PFSK-1 (cell line): ENCODE measurements around the gene PPP4R2.

Experiments used
- FOXP2 ChIP-seq: optimal IDR thresholded peaks from 2 replicates; pipeline ENCODE3; 2011; ENCODE audit warnings: borderline replicate concordance, control low read depth, inconsistent platforms; ENCODE audit not compliant: insufficient read depth; ENCODE audit errors: extremely low read length, extremely low read depth
- POLR2AphosphoS5 ChIP-seq: IDR thresholded peaks from 2 replicates; pipeline ENCODE4 v1.6.1; 2012; ENCODE audit warnings: low read depth, mild to moderate bottlenecking, control low read depth, low read length, moderate library complexity
- SIN3A ChIP-seq: IDR thresholded peaks from 2 replicates; pipeline ENCODE4 v1.6.1; 2012; ENCODE audit warnings: mild to moderate bottlenecking, low read length, moderate library complexity, borderline replicate concordance; ENCODE audit not compliant: insufficient read depth
- TAF1 ChIP-seq: IDR thresholded peaks from 2 replicates; pipeline ENCODE4 v1.6.1; 2012; ENCODE audit warnings: low read length, control low read depth, borderline replicate concordance; ENCODE audit not compliant: insufficient read depth
- TF ChIP-seq, protein P1 (sequence below), 2 experiments: IDR thresholded peaks; 2 replicates each; pipeline versions ENCODE4 v1.6.1 to v1.8.0; 2011 to 2012; ENCODE audit warnings: low read depth in 2 of 2, low read length in 2 of 2, control low read depth in 1 of 2, inconsistent platforms in 1 of 2, mild to moderate bottlenecking in 1 of 2, moderate library complexity in 1 of 2; ENCODE audit not compliant: insufficient read depth in 1 of 2

PPP4R2 gene

DNA sequence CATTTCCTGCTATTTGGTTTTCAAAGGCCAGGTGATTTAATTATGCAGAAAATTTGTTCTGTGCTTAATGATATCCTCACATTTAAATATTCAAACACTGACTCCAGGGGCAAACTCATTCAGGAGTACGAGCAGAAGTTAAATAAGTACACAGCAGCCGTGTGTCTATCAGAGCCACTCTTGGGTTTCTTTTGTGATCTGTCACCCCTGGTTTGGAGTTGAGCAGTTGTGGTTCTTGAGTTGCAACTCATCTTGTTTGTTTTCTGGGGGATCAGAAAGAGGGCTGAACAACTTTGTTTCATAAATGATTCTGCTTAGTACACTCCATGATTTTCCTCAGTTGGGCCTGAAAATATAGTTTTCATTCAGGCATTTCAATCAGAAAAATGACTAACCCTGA, 25.7 kb upstream of the PPP4R2 start:
- TF ChIP-seq POLR2AphosphoS5 (no peak), TAF1 (no peak), SIN3A (no peak)

DNA sequence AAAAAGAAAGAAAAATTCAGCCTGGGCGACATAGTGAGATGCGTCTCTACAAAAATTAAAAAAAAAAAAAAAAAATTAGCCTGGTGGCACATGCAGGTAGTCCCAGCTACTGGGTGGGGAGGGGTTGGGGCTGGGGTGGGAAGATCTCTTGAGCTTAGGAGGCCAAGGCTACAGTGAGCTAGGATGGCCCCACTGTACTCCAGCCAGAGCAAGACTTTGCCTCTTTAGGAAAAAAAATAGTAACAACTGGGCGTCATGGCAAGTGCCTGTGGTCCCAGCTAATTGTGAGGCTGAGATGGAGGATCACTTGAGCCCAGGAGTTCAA, 23.9 kb upstream of the PPP4R2 start:
- TF ChIP-seq TAF1 (no peak), SIN3A (no peak), POLR2AphosphoS5 (no peak), FOXP2 (no peak)
- TF ChIP-seq, protein P1, sequence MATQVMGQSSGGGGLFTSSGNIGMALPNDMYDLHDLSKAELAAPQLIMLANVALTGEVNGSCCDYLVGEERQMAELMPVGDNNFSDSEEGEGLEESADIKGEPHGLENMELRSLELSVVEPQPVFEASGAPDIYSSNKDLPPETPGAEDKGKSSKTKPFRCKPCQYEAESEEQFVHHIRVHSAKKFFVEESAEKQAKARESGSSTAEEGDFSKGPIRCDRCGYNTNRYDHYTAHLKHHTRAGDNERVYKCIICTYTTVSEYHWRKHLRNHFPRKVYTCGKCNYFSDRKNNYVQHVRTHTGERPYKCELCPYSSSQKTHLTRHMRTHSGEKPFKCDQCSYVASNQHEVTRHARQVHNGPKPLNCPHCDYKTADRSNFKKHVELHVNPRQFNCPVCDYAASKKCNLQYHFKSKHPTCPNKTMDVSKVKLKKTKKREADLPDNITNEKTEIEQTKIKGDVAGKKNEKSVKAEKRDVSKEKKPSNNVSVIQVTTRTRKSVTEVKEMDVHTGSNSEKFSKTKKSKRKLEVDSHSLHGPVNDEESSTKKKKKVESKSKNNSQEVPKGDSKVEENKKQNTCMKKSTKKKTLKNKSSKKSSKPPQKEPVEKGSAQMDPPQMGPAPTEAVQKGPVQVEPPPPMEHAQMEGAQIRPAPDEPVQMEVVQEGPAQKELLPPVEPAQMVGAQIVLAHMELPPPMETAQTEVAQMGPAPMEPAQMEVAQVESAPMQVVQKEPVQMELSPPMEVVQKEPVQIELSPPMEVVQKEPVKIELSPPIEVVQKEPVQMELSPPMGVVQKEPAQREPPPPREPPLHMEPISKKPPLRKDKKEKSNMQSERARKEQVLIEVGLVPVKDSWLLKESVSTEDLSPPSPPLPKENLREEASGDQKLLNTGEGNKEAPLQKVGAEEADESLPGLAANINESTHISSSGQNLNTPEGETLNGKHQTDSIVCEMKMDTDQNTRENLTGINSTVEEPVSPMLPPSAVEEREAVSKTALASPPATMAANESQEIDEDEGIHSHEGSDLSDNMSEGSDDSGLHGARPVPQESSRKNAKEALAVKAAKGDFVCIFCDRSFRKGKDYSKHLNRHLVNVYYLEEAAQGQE (IDR thresholded peaks at IDR 0.05; ENCODE audit: insufficient read depth in 1 of 2, low read depth in 2 of 2, low read length in 2 of 2) = no peak

DNA sequence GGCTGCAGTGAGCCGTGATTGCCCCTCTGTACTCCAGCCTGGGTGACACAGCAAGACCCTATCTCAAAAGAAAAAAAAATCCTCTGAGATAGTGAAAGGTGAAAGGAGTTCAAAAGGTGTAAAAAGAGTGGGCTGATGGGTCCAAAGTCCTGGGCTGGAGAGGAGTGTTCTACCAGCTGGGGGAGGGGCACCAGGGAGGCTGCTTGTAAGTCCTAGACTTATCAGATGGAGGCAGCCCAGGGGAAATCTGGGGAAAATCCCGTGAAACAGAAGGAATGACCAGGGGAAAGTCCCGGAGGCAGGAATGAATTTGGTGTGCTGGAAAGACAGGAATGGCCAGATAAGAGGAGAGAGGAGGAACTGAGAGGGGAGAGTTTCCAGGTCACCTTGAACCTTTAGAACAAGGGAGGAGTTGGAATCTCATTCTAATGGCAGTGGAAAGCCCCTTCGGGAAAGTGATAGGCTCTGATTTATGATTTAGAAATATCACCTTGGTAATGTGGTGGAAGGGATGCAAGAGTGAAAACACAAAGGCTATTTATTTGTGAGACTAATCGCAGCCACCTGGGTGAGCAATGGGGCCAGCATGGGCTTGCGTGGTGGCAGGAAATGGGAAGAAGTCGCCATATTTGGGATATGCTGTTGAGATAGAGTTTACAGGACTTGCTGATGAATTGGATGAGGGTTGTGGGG, 23.4 kb upstream of the PPP4R2 start:
- TF ChIP-seq FOXP2 = no peak
- no peak for TF ChIP-seq TAF1
- TF ChIP-seq, protein P1 (IDR thresholded peaks at IDR 0.05; ENCODE audit: insufficient read depth in 1 of 2, low read depth in 2 of 2, low read length in 2 of 2) = no peak
- no peak for TF ChIP-seq SIN3A
- no peak for TF ChIP-seq POLR2AphosphoS5

DNA sequence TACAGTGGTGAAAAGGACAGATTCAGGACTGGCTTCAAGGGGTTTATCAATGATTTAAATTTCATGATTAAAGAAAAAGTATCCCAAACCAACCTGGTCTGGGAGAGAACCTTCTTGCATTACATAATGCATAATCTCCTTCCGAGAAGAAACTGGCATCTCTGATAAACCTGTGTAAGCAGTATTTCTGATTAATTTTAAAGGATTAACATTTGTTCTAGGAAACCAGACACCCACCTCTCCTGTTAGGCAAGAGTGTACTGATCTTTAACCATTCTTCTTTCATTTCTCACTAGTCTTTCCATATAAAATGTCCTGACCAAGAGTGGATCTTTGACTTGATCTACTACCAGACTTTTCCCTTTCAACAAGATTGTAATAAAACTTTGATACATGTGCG, 22.8 kb upstream of the PPP4R2 start:
- TF ChIP-seq TAF1 = no peak
- TF ChIP-seq POLR2AphosphoS5 = no peak
- TF ChIP-seq, protein P1 (IDR thresholded peaks at IDR 0.05; ENCODE audit: insufficient read depth in 1 of 2, low read depth in 2 of 2, low read length in 2 of 2) = no peak
- TF ChIP-seq SIN3A = no peak
- no peak for TF ChIP-seq FOXP2

DNA sequence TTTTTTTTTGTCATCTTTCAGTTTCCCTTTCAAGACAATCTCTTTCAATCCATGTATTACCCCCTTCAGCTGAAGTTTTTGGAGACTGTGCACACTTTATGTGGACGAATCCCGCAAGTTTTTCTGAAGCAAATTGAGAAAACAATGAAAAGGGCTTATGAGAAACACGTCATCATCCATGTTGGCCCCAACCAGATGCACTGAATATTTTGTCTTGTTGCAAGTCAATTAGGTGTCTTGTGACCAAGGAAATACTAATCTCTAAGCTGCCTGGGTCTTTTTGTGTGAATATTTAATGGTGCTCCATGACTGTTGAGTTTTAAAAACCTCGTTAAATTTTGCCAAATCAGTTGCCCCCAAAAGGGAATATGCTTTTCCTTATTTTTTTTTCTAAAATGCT, 21.7 kb upstream of the PPP4R2 start:
- no peak for TF ChIP-seq FOXP2

DNA sequence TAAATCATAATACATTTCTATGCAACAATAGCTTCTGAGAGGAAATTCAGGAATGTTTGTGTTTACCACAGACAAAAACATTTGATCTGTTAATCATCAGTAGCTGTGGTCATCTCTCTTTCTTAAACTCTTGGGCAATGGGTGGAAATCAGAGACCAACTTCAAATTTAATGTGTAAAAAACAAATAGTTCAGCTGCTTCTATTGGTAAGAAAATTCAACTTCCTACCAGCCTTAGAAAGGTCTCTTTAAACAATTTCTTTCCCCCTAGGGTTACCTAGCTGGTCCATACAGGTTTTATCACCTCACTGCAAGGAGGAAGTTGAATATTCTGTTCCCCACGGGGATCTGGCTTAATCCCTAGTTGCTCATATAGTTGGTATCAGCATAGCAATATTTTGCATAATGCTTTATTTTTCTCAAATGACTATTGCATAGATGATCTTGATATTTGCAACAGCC, 20.3 kb upstream of the PPP4R2 start:
- no peak for TF ChIP-seq TAF1
- TF ChIP-seq, protein P1 (IDR thresholded peaks at IDR 0.05; ENCODE audit: insufficient read depth in 1 of 2, low read depth in 2 of 2, low read length in 2 of 2) = no peak
- TF ChIP-seq POLR2AphosphoS5 = no peak
- no peak for TF ChIP-seq SIN3A
- no peak for TF ChIP-seq FOXP2
